Fibroblast of peridontal ligament (primary cell): ENCODE data around the gene MBTPS2.
"Not testable (repeated sequence)": the region's sequence is repeated elsewhere in the genome, so short reads cannot be mapped to it uniquely, and the experiment has no call there.

Experiments
- DNase-seq: peaks from one replicate; pipeline ENCODE4 v3.0.0-alpha.2; 2010; ENCODE audit errors: extremely low read depth

MBTPS2 gene

GRCh38 chrX:21856504-21856903, 17.1 kb downstream of the MBTPS2 start:
- DNase-seq, result no peak

GRCh38 chrX:21863241-21863640, 23.8 kb downstream of the MBTPS2 start:
- no peak for DNase-seq

GRCh38 chrX:21865436-21865835, 26.0 kb downstream of the MBTPS2 start:
- peak; percentile 41 for DNase-seq

- DNase-seq, result peak; percentile 78
Measured at GRCh38 chrX:21870494-21870893, 31.1 kb downstream of the MBTPS2 start.

GRCh38 chrX:21873063-21873775, 33.8 kb downstream of the MBTPS2 start:
- DNase-seq, result peak; percentile 43

GRCh38 chrX:21874182-21874581, 34.8 kb downstream of the MBTPS2 start:
- DNase-seq, result not testable (repeated sequence)

- DNase-seq, result peak; percentile 53
Measured at GRCh38 chrX:21875013-21875412, 35.6 kb downstream of the MBTPS2 start.

GRCh38 chrX:21881881-21882574, 42.6 kb downstream of the MBTPS2 start:
- DNase-seq, result no peak

GRCh38 chrX:21883258-21883657, 43.8 kb downstream of the MBTPS2 start:
- no peak for DNase-seq

- DNase-seq, result peak; percentile 79
Measured at GRCh38 chrX:21885568-21885967, 46.2 kb downstream of the MBTPS2 start.

- DNase-seq, result no peak
Measured at GRCh38 chrX:21905313-21905712, 65.9 kb downstream of the MBTPS2 start.

GRCh38 chrX:21905953-21906352, 66.5 kb downstream of the MBTPS2 start:
- DNase-seq, result no peak

- no peak for DNase-seq
Measured at GRCh38 chrX:21907260-21907659, 67.8 kb downstream of the MBTPS2 start.

- no peak for DNase-seq
Measured at GRCh38 chrX:21911481-21911880, 72.1 kb downstream of the MBTPS2 start.

- no peak for DNase-seq
Measured at GRCh38 chrX:21912220-21912619, 72.8 kb downstream of the MBTPS2 start.

GRCh38 chrX:21912989-21913388, 73.6 kb downstream of the MBTPS2 start:
- DNase-seq, result no peak

GRCh38 chrX:21926116-21926515, 86.7 kb downstream of the MBTPS2 start:
- no peak for DNase-seq

- DNase-seq, result peak; percentile 96
Measured at GRCh38 chrX:21926527-21927278, 87.3 kb downstream of the MBTPS2 start.

GRCh38 chrX:21929209-21929608, 89.8 kb downstream of the MBTPS2 start:
- no peak for DNase-seq

- peak; percentile 35 for DNase-seq
Measured at GRCh38 chrX:21930986-21931385, 91.6 kb downstream of the MBTPS2 start.

- peak; percentile 92 for DNase-seq
Measured at GRCh38 chrX:21932292-21933002, 93.0 kb downstream of the MBTPS2 start.

GRCh38 chrX:21933077-21933476, 93.7 kb downstream of the MBTPS2 start:
- DNase-seq, result no peak
